ENCODE data around the gene RPS6KA2.

Gene RPS6KA2

DNA sequence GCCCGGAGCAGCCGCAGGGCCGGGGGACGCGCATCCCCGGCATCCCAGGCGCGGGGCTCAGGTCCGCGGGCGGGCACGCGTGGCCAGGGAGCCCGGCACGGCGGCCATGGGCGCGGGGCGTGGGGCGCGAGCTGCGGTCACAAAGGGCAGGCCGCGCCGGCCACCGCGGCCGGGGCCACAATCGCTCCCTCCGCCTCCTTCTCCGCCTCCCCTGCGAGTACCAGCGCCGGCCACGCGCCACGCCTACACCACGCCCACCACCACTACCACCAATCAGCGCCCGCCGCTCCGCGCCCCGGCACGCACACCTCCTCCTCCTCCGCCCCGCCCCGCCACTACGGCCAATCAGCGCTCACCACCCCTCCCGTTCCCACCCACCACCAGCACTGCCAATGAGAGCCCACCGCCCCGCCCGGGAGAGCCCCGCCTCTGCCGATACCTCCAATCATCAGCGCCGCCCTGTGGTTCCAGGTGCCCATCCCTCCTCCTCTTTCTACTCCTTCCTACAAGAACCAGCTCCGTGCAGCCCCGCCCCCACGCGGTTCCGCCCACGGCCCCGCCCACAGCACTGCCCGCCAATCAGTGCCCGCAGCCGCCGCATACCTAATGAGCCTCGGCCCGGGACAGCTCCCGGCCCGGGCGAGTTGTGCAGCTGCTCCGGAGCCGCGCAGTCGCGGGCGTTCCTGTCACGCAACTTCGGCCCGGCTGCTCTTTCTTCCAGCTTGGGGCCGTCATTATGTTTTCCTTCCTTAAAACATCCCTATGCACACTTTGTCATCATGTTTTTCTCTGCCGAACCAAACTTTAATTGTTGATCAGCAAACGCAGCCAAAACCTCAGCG lies at the start of gene RPS6KA2:
Gene RPS6KA2 (minus strand): TSS at position 219 of the 842 bp plus-strand sequence. CDS start 232 bp downstream, outside the sequence.
- peak; percentile 100 for DNase-seq (ENCODE audit: low spot score)

- DNase-seq (ENCODE audit: low spot score): no peak
These were observed 49.3 kb upstream of the RPS6KA2 start for GRCh38 chr6:166676270-166676860.

GRCh38 chr6:166675736-166676135 lies 48.7 kb upstream of the RPS6KA2 start:
- DNase-seq (ENCODE audit: low spot score): no peak

GRCh38 chr6:166673309-166673708 lies 46.3 kb upstream of the RPS6KA2 start:
- no peak for DNase-seq (ENCODE audit: low spot score)

- no peak for DNase-seq (ENCODE audit: low spot score)
These were observed 45.7 kb upstream of the RPS6KA2 start for GRCh38 chr6:166672624-166673206.

DNA sequence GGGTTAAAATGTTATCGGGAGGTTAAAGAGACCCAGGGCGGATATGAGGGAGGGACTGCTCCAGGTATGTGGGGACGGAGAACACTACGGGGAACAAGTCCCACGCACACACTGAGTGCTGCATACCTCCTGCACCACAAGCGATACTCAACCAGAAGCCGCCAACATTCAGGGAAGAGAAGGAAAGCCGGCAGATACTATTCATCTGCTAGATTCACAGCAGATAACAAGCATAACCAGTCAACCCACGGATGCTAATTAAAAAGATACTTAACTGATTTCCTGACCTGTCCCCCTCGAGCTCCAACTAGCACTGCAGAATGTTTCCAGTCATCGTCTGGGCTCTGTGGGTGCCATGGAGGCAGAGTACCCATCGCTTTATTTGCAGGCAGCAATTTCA lies 45.1 kb upstream of the RPS6KA2 start:
- DNase-seq (ENCODE audit: low spot score): no peak

GRCh38 chr6:166671434-166672081 lies 44.5 kb upstream of the RPS6KA2 start:
- DNase-seq (ENCODE audit: low spot score): no peak

DNA sequence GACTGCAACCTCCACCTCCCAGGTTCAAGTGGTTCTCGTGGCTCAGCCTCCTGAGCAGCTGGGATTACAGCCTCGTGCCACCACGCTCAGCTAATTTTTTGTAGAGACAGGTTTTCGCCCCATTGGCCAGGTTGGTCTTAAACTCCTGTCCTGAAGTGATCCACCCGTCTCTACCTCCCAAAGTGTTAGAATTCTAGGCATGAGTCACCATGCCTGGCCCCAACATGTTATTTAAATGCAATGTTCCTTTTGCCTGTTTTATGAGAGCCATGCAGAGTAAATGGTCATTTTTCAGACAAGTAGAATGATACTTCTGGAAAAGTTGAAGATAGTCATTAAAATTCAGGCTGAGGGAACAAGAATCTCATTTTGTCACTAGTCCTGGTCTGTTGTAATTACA lies 43.8 kb upstream of the RPS6KA2 start:
- DNase-seq (ENCODE audit: low spot score): no peak

DNA sequence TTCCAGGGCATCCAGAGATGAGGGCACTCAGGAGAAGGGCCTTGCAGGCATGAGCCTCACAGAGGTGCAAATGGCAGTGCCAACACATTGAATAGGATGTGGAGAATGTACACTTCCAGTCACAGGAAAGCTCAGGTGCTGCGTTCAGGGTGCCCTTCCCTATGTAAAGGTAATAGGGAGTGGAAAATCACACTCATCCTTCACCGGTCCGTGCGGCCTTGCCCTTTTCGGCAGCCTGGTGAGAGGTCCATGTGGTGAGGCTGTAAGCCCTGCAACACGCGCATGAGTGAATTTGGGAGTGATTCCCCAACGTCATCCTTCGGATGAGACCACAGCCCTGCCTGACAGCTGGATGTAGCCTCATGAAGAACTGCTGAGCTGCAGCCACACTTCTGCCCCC lies 43.0 kb upstream of the RPS6KA2 start:
- no peak for DNase-seq (ENCODE audit: low spot score)

- DNase-seq (ENCODE audit: low spot score): no peak
These were observed 41.0 kb upstream of the RPS6KA2 start for GRCh38 chr6:166667796-166668610.

DNA sequence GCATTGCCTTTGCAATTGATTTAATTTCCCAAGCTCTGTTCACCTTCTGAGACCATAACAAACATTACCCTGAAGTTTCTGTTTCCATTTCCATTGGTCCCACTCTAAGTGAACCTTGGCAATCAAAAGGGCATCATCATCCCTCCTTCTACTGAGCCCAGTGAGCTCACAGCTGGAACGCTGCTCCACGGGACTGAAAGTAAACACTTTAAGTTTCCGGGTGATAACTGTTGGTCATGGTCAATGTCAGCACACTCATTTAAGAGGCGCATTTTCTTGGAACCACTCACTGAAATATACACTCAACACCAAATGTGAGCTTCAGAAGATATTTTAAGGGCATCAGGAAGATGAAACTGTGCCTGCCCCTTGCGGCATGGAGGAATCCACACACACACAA lies 37.1 kb upstream of the RPS6KA2 start:
- DNase-seq (ENCODE audit: low spot score): no peak

- DNase-seq (ENCODE audit: low spot score): no peak
These were observed 36.5 kb upstream of the RPS6KA2 start for GRCh38 chr6:166663568-166663967.

DNA sequence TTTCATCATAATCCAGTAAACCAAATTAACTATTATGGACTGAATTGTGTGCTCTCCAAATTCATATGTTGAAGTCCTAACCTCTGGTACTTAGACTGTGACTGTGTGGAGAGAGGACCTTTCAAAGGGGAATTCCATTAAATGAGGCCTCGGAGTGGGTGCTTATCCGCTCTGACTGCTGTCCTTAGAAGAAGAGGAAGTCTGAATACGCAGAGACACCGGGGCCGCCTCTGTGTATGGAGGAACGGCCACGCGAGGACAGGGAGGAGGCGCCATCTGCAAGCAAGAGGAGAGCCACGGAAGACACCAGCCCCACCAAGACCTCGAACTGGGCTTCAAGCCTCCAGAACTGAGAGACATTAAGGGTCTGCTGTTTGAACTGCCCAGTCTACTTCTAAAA lies 35.6 kb upstream of the RPS6KA2 start:
- no peak for DNase-seq (ENCODE audit: low spot score)

DNA sequence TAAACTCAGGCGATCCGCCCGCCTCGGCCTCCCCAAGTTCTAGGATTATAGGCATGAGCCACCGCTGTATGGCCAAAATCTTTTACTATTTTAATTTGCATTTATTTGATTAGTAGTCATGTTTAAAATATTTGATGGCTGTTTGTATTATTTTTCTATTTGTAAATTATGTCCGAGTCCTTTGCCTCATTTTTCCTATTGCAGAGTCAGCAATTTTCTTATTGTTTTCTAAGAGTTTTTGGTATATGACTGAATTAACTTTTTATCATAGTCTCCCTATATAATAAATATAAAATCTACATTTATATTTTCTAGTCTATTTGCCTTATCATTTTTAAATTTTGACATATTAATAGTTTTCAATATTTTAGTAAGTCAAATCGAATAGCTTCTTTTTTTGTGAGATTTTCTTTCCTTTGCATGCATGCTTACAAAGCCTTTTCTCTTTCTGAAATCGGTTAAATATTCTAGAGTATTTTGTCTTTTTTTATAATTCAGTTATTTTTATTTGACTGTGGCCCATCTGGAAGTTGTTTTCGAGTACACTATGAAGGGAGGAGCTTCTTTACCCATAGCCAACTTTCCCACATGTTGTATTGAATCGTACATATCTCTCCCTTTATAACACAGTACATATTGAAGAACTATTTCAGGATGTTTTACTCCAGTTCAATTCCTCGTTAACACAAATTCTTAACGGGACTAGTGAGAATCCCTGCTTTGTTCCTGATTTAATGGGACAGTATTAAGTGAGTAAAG lies 34.5 kb upstream of the RPS6KA2 start:
- no peak for DNase-seq (ENCODE audit: low spot score)

DNA sequence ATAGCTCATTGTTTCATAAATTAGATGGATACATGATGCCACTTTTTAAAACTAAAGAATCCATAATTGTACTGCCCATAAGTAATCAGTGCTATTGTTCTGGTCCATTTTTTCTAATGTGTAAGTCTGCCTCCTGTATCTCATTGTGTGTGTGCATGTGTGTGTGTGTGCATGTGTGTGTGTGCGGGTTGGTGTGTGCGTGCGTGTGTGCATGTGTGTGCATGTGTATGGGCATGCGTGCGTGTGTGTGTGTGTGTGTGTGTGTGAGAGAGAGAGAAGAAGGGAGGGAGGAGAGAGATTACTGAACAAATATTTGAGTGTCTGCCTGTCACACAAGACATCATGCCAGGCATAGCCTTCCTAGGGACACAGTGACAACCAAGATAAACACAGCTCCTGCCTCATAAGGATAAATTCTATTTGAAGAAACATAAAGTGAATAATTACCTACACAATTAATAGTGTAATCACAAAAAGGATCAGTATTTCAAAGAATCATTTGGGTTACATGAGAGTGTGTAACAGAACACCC lies 33.2 kb upstream of the RPS6KA2 start:
- DNase-seq (ENCODE audit: low spot score): no peak

DNA sequence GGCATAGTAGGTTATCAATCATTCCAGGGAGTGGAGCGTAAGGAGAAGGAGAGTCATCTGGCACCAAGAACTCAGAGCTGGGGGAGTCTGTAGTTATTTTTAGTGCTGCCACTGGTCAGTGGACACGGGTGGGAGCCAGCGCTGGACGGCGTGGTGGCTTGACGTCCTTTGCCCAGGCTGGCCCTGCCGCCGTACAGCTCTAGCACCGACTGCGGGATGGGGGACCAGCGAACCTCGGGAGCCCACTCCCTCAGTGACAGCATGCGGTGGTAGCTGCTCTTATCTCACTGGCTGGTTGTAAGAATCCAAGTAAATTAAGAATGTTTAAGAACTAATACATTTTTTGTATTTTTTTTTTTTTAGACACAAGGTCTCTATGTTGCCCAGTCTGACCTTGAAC lies 32.5 kb upstream of the RPS6KA2 start:
- no peak for DNase-seq (ENCODE audit: low spot score)

GRCh38 chr6:166658792-166659150 lies 31.7 kb upstream of the RPS6KA2 start:
- no peak for DNase-seq (ENCODE audit: low spot score)

GRCh38 chr6:166658115-166658791 lies 31.2 kb upstream of the RPS6KA2 start:
- no peak for DNase-seq (ENCODE audit: low spot score)

DNA sequence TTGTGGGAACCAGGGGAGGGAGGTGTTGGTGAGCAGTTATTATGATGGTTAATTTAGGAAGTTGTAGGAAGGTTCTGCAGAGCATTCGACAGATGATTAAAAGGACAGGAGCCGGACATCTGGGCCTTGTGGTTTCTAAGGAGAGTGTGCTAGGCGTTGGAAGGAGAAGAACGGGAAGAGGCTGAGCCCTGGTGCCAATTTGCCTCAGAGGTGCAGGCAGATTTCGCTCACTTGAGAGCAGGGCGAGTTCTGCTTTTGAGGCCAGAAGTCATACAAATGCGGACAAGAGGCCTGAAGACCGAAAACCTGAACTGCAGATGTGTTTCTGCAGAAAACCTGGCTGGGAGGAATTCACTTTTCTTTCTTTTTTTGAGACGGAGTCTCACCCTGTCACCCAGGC lies 30.5 kb upstream of the RPS6KA2 start:
- no peak for DNase-seq (ENCODE audit: low spot score)
